Measurements from ENCODE around the gene HPRT1.

GRCh38 chrX:134462927-134463326, 3.0 kb downstream of the HPRT1 start:
- TF ChIP-seq CTCF (IDR thresholded peaks at IDR 0.05): no peak
- no peak for TF ChIP-seq POLR2A (IDR thresholded peaks at IDR 0.05)
